H1 (cell line): ENCODE results near the gene TAL2. TPM values are rescaled to one million over a fixed set of nuclear protein-coding genes. Genes with fewer than 3 reads are reported as not detected.

ENCODE experiments used
- CEBPB ChIP-seq: IDR thresholded peaks from 2 replicates; pipeline ENCODE4 v1.6.1; 2012; ENCODE audit warnings: low read depth, low read length
- EGR1 ChIP-seq: IDR thresholded peaks from 2 replicates; pipeline ENCODE4 v1.6.1; 2011; ENCODE audit warnings: low read depth, low read length, borderline replicate concordance
- HDAC6 ChIP-seq: IDR thresholded peaks from one replicate; pipeline ENCODE4 v1.7.1; 2012; ENCODE audit warnings: low read depth, mild to moderate bottlenecking, inconsistent platforms, low read length, moderate library complexity
- KDM1A ChIP-seq: fragments of 200-600, 300-600 bp; sonication (generic); IDR thresholded peaks from 2 replicates; pipeline ENCODE4 v1.7.1; 2016; ENCODE audit warnings: mild to moderate bottlenecking, low read length, borderline replicate concordance
- PHF8 ChIP-seq: fragments of 200-600 bp; sonication (generic); conservative IDR thresholded peaks from 2 replicates; pipeline ENCODE4 v1.7.1; 2012; ENCODE audit warnings: low read depth, mild to moderate bottlenecking, inconsistent platforms, low read length, moderate library complexity
- RFX5 ChIP-seq: IDR thresholded peaks from 2 replicates; pipeline ENCODE4 v1.6.1; 2011; ENCODE audit warnings: low read depth, low read length, improper control_type of control experiment, borderline replicate concordance
- RNF2 ChIP-seq: fragments of 200-900, 300-1000 bp; sonication (generic); IDR thresholded peaks from 2 replicates; pipeline ENCODE4 v1.7.1; 2016; ENCODE audit warnings: borderline replicate concordance, low read depth, mild to moderate bottlenecking, antibody characterized with exemption, low read length; ENCODE audit not compliant: poor library complexity, severe bottlenecking; ENCODE audit errors: missing control alignments
- SAP30 ChIP-seq: fragments of 300-600 bp; sonication (generic); IDR thresholded peaks from 2 replicates; pipeline ENCODE4 v1.7.1; 2012; ENCODE audit warnings: low read length, moderate library complexity, mild to moderate bottlenecking, inconsistent platforms; ENCODE audit not compliant: insufficient read depth, insufficient replicate concordance
- SP2 ChIP-seq: IDR thresholded peaks from 2 replicates; pipeline ENCODE4 v1.6.1; 2012; ENCODE audit warnings: mild to moderate bottlenecking, low read length, inconsistent platforms
- TBP ChIP-seq: IDR thresholded peaks from 2 replicates; pipeline ENCODE4 v1.6.1; 2011; ENCODE audit warnings: low read depth, low read length, improper control_type of control experiment
- polyA plus RNA-seq, 7 experiments: library from polyadenylated mRNA; depleted of rRNA in 3 of 7; stranded (reverse) in 5 of 7; unstranded in 2 of 7; fragments of >200 nt in 5 of 7; fragments of 200-250 nt in 2 of 7; gene quantifications; 1 replicate in 5 of 7; 2 replicates in 1 of 7; 4 replicates in 1 of 7; pipeline versions ENCODE4 v1.2.1 to v1.2.3, GENCODE V29; 2011 to 2013; ENCODE audit warnings: missing spikeins in 2 of 7, mixed read lengths in 2 of 7
- total RNA-seq: library from RNA; stranded (reverse); fragmentation: NEBNext Ultra II Directional; extraction: Animal tissue kit (Norgen Biotek cat#: 25700); gene quantifications from 2 replicates; pipeline ENCODE4 v1.2.1, GENCODE V29; 2021

TAL2 gene
- total and polyA plus RNA-seq, 2 of the 8 experiments (the other 6 are each of a cell fraction or from before 2014, with no cell fraction given): 0.65 to 0.82 TPM

- TF ChIP-seq RFX5 (no peak), TBP (no peak), SP2 (no peak), PHF8 (no peak), RNF2 (no peak), SAP30 (no peak), CEBPB (no peak), EGR1 (no peak), KDM1A (no peak), HDAC6 (no peak)
Measured at GRCh38 chr9:105633411-105633810, 28.8 kb upstream of the TAL2 start (continued).
